NCI-H2196 (cell line): ENCODE data around the gene FAM161A.

ENCODE experiments used
- DNase-seq: peaks from one replicate; lab custom pipeline; 2025; ENCODE audit not compliant: unreplicated experiment; lab: John Stamatoyannopoulos, UW

FAM161A gene

DNA sequence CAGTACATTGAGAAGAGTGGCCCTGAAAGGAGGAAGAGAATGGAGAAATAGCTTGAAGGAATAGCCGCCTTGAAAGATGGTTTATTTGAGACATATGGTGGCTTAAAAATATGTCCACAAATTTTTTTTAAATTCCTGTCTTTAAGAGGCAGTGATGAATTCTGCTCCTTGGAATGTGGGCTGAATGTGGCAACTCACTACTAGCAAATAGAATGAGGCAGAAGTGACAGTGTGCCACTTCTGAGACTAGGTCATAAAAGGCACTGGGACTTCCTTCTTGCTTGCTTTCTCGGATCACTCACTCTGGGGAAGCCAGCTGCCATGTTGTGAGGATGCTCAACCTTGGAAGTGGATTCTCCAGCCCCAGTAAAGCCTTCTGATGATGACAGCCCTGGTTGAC, 67.0 kb downstream of the FAM161A start:
- no peak for DNase-seq

DNA sequence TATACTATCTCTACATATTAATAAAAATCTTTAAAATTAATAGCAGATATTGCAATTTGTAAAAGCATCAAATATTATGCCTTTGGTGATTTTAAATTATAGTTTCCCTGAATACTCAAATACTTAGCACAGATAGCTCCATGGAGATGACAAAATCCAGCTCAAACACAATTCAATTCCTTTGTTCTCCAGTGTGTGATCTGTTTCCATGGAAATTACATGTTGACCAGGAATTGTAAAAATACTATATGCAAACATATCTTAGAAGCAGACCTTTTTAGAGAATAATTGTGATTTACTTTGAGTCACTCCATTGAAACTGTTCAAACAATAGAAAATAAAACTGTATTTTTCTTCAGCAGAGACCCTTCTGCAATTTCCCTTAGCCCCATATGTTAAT, 68.3 kb downstream of the FAM161A start:
- DNase-seq, result no peak

DNA sequence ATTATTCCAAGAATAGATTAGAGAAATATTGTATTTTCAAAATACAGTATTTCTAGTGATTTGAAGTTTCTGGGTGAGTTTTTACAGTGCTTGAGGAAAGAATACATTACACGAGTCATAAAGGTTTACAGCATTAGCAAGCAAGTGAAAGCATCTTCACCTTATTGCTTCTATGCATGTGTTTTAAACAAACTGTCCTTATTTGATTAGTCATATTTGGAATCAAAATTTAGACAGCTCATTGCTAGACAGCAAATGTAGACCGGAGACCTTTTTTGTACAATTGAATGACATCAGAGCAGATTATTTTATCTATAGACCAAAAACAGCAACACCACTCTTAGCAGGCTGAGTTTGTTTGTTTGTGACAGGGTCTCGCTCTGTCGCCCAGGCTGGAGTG, 69.2 kb downstream of the FAM161A start:
- no peak for DNase-seq

DNA sequence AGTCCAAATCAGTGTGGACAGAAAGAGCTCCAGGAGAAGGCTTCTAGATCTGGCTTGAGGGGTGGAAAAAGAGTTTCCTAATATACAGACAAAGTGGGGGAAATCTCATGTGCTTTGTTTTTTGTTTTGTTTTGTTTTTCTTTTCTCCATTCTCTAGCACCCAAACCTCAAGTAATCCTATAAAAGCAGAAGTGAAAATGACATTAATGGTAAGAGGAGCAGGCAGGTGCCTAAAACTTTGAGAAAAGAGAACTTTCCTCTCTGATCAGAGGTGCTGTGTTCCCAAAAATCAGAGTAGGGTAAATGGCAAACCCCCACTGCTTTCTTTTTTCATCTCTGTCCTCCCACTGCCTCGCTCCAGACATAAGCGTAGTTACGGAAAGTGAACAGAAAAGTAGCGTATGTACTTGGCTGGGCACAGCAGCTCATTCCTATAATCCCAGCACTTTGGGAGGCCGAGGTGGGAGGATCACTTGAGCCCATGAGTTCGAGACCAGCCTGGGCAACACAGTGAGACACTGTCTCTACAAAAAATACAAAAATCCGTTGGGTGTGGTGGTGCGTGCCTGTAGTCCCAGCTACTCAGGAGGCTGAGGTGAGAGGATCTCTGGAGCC, 77.8 kb downstream of the FAM161A start:
- no peak for DNase-seq
